GM23338 (cell line): ENCODE measurements around the gene ICOS. TPM values are rescaled to one million over a fixed set of nuclear protein-coding genes. Genes with fewer than 3 reads are reported as not detected.
A peak's percentile ranks its signal among the peaks of the same experiment; 100 is the strongest.

Experiments
- ATAC-seq: fragments of 200-7000 bp; cut with Tn5 transposase; 3 replicates; pipeline ENCODE4 v1.9.1; 2020
- DNase-seq: peaks from one replicate; pipeline ENCODE4 v3.0.0-alpha.2; 2015; ENCODE audit warnings: low spot score
- H2AFZ ChIP-seq: fragments of 200-600 bp; sonication (generic); 2 replicates; pipeline ENCODE4 v1.8.0; 2016; ENCODE audit warnings: antibody characterized with exemption, mild to moderate bottlenecking, moderate library complexity
- H3F3A ChIP-seq: fragments of 200-600 bp; sonication (generic); replicated peaks from 2 replicates; pipeline ENCODE4 v1.8.0; 2017; ENCODE audit warnings: antibody characterized with exemption, mixed run types, low read depth
- H3K27ac ChIP-seq: fragments of 200-600 bp; sonication (generic); 2 replicates; pipeline ENCODE4 v1.6.1; 2016; ENCODE audit warnings: low read depth
- H3K27me3 ChIP-seq: fragments of 200-600 bp; sonication (generic); 2 replicates; pipeline ENCODE4 v1.8.0; 2016; ENCODE audit warnings: mild to moderate bottlenecking, mixed run types, moderate library complexity; ENCODE audit not compliant: insufficient read depth
- H3K36me3 ChIP-seq: fragments of 200-600 bp; sonication (generic); 2 replicates; pipeline ENCODE4 v1.8.0; 2016; ENCODE audit warnings: mild to moderate bottlenecking; ENCODE audit not compliant: insufficient read depth
- H3K4me1 ChIP-seq: fragments of 200-600 bp; sonication (generic); 2 replicates; pipeline ENCODE4 v1.8.0; 2016; ENCODE audit warnings: mild to moderate bottlenecking, moderate library complexity; ENCODE audit not compliant: insufficient read depth
- H3K4me2 ChIP-seq: fragments of 200-600 bp; sonication (generic); 2 replicates; pipeline ENCODE4 v1.7.1; 2017; ENCODE audit warnings: mixed run types
- H3K4me3 ChIP-seq: fragments of 200-600 bp; sonication (generic); 2 replicates; pipeline ENCODE4 v1.6.1; 2016; ENCODE audit warnings: mixed run types
- H3K79me2 ChIP-seq: fragments of 200-600 bp; sonication (generic); replicated peaks from 2 replicates; pipeline ENCODE4 v1.8.0; 2017; ENCODE audit warnings: mild to moderate bottlenecking; ENCODE audit not compliant: insufficient read depth
- H3K9me2 ChIP-seq: fragments of 200-600 bp; sonication (generic); 2 replicates; pipeline ENCODE4 v1.8.0; 2017; ENCODE audit not compliant: insufficient read depth
- H4K20me1 ChIP-seq: fragments of 200-600 bp; sonication (generic); replicated peaks from 2 replicates; pipeline ENCODE4 v1.8.0; 2017; ENCODE audit warnings: mild to moderate bottlenecking; ENCODE audit not compliant: insufficient read depth
- H3K27ac Mint-ChIP-seq: 2 replicates; pipeline ENCODE4 v1.8.0; 2020; ENCODE audit warnings: inconsistent platforms, mild to moderate bottlenecking, moderate library complexity, mixed read lengths
- H3K27me3 Mint-ChIP-seq: 3 replicates; pipeline ENCODE4 v1.8.0; 2022; ENCODE audit warnings: low read depth, mild to moderate bottlenecking, moderate library complexity, mixed read lengths, inconsistent platforms; ENCODE audit not compliant: insufficient read depth, poor library complexity
- H3K36me3 Mint-ChIP-seq: 3 replicates; pipeline ENCODE4 v1.8.0; 2021; ENCODE audit warnings: low read depth, mild to moderate bottlenecking, inconsistent platforms, moderate library complexity, mixed read lengths
- H3K4me1 Mint-ChIP-seq: 3 replicates; pipeline ENCODE4 v1.8.0; 2020; ENCODE audit warnings: mild to moderate bottlenecking, inconsistent platforms, mixed read lengths
- H3K4me3 Mint-ChIP-seq: 3 replicates; pipeline ENCODE4 v1.8.0; 2021; ENCODE audit warnings: moderate library complexity, mild to moderate bottlenecking, inconsistent platforms, mixed read lengths
- H3K9me3 Mint-ChIP-seq: 3 replicates; pipeline ENCODE4 v1.8.0; 2020; ENCODE audit warnings: moderate library complexity, mild to moderate bottlenecking, inconsistent platforms, mixed read lengths
- EZH2 ChIP-seq: fragments of 200-600 bp; sonication (generic); IDR thresholded peaks from one replicate; pipeline ENCODE4 v1.8.0; 2017; ENCODE audit warnings: antibody characterized with exemption, mild to moderate bottlenecking, low read depth; ENCODE audit not compliant: unreplicated experiment
- polyA plus RNA-seq: library from polyadenylated mRNA; unstranded; fragments of >200 nt; fragmentation: Nextera tagmentation; extraction: Ambion mirVana; gene quantifications from 2 replicates; pipeline ENCODE4 v1.2.1, GENCODE V29; 2016
- total RNA-seq: library from RNA; depleted of rRNA; stranded (reverse); fragments of >200 nt; shearing (Covaris generic); gene quantifications from 2 replicates; pipeline ENCODE4 v1.2.3, GENCODE V29; 2014
- TF ChIP-seq, protein P1 (sequence below): fragments of 250-450 bp; sonication (Bioruptor Pico); IDR thresholded peaks from 2 replicates; pipeline ENCODE4 v1.5.0; 2020; ENCODE audit warnings: mild to moderate bottlenecking, moderate library complexity
- TF ChIP-seq, protein P2 (sequence below): IDR thresholded peaks from 2 replicates; pipeline ENCODE4 v1.6.1; 2016; ENCODE audit warnings: antibody characterized with exemption

The ICOS gene
- total and polyA plus RNA-seq, 2 experiments from 2014 or later = not detected

DNA sequence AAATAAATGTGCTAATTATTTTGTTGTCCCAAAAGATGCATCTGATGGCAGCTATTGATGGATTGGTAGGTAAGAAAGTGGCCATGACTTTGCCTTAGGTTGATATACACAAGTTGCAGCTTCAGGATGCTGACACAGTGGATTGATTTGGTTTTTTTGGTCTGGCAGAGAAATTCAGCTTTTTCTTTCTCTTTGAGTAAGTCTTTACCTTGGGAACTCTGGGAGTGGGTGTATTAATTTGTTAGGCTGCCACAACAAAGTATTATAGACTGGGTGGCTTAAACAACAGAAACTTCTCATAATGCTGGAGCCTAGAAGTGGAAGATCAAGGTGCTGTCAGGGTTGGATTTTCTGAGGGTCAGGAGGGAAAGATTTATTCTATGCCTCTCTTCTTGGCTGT, 19.8 kb upstream of the ICOS start (continued):
- TF ChIP-seq, protein P1, sequence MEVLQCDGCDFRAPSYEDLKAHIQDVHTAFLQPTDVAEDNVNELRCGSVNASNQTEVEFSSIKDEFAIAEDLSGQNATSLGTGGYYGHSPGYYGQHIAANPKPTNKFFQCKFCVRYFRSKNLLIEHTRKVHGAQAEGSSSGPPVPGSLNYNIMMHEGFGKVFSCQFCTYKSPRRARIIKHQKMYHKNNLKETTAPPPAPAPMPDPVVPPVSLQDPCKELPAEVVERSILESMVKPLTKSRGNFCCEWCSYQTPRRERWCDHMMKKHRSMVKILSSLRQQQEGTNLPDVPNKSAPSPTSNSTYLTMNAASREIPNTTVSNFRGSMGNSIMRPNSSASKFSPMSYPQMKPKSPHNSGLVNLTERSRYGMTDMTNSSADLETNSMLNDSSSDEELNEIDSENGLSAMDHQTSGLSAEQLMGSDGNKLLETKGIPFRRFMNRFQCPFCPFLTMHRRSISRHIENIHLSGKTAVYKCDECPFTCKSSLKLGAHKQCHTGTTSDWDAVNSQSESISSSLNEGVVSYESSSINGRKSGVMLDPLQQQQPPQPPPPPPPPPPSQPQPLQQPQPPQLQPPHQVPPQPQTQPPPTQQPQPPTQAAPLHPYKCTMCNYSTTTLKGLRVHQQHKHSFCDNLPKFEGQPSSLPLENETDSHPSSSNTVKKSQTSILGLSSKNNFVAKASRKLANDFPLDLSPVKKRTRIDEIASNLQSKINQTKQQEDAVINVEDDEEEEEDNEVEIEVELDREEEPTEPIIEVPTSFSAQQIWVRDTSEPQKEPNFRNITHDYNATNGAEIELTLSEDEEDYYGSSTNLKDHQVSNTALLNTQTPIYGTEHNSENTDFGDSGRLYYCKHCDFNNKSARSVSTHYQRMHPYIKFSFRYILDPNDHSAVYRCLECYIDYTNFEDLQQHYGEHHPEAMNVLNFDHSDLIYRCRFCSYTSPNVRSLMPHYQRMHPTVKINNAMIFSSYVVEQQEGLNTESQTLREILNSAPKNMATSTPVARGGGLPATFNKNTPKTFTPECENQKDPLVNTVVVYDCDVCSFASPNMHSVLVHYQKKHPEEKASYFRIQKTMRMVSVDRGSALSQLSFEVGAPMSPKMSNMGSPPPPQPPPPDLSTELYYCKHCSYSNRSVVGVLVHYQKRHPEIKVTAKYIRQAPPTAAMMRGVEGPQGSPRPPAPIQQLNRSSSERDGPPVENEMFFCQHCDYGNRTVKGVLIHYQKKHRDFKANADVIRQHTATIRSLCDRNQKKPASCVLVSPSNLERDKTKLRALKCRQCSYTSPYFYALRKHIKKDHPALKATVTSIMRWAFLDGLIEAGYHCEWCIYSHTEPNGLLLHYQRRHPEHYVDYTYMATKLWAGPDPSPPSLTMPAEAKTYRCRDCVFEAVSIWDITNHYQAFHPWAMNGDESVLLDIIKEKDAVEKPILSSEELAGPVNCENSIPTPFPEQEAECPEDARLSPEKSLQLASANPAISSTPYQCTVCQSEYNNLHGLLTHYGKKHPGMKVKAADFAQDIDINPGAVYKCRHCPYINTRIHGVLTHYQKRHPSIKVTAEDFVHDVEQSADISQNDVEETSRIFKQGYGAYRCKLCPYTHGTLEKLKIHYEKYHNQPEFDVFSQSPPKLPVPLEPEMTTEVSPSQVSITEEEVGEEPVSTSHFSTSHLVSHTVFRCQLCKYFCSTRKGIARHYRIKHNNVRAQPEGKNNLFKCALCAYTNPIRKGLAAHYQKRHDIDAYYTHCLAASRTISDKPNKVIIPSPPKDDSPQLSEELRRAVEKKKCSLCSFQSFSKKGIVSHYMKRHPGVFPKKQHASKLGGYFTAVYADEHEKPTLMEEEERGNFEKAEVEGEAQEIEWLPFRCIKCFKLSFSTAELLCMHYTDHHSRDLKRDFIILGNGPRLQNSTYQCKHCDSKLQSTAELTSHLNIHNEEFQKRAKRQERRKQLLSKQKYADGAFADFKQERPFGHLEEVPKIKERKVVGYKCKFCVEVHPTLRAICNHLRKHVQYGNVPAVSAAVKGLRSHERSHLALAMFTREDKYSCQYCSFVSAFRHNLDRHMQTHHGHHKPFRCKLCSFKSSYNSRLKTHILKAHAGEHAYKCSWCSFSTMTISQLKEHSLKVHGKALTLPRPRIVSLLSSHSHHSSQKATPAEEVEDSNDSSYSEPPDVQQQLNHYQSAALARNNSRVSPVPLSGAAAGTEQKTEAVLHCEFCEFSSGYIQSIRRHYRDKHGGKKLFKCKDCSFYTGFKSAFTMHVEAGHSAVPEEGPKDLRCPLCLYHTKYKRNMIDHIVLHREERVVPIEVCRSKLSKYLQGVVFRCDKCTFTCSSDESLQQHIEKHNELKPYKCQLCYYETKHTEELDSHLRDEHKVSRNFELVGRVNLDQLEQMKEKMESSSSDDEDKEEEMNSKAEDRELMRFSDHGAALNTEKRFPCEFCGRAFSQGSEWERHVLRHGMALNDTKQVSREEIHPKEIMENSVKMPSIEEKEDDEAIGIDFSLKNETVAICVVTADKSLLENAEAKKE (CRISPR knock-in tag) = no peak
- TF ChIP-seq EZH2 = no peak

DNA sequence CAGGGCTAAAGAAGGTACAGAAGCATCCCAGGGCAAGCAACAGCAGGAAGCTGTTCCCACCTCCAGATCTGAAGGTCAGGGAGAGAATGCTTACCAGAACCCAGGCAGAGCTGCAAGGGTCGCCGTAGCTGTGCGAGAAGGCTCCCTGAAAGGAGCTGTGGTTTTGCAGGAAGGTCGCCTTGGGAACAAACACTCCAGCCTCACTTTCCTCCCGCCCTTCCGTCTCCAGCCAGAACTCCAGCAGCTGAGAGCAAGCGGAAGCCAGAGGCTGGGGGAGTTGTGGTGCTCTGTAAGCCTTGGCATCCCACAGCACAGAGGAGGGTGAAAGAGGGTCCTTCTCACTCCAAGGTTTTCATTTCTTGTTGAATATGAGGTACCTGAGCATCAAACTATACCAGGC, 18.3 kb upstream of the ICOS start:
- Mint-ChIP-seq H3K36me3 (no peaks in the 10 kb centered on the region), H3K4me1 (peaks cover 10% of the 10 kb centered on the region; the same call in 2 of the 3 replicates), H3K27ac (no peak overlapping the region), H3K4me3 (no peak overlapping the region), H3K9me3 (no peaks in the 10 kb centered on the region), H3K27me3 (no peaks in the 10 kb centered on the region)
- no peak overlapping the region; the same call in 1 of the 2 replicates for H2AFZ ChIP-seq
- H3K4me1 ChIP-seq = no peaks in the 10 kb centered on the region
- no peaks in the 10 kb centered on the region for H3K27me3 ChIP-seq
- no peaks in the 10 kb centered on the region for H3K36me3 ChIP-seq
- H3K9me2 ChIP-seq = no peaks in the 10 kb centered on the region
- H3K4me2 ChIP-seq = no peak overlapping the region
- no peaks in the 10 kb centered on the region for H4K20me1 ChIP-seq
- H3K27ac ChIP-seq = no peak overlapping the region
- no peak for TF ChIP-seq EZH2
- TF ChIP-seq, protein P1 (CRISPR knock-in tag) = no peak
- TF ChIP-seq, protein P2, sequence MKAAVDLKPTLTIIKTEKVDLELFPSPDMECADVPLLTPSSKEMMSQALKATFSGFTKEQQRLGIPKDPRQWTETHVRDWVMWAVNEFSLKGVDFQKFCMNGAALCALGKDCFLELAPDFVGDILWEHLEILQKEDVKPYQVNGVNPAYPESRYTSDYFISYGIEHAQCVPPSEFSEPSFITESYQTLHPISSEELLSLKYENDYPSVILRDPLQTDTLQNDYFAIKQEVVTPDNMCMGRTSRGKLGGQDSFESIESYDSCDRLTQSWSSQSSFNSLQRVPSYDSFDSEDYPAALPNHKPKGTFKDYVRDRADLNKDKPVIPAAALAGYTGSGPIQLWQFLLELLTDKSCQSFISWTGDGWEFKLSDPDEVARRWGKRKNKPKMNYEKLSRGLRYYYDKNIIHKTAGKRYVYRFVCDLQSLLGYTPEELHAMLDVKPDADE = no peak
- H3K4me3 ChIP-seq = no peak overlapping the region
- no peaks in the 10 kb centered on the region for H3F3A ChIP-seq
- ATAC-seq = peak; percentile 76
- peak; percentile 38 for DNase-seq
- no peaks in the 10 kb centered on the region for H3K79me2 ChIP-seq
